Measurements from ENCODE around the gene IL4. TPM values are rescaled to one million over a fixed set of nuclear protein-coding genes. Genes with fewer than 3 reads are reported as not detected.

IL4 gene
- total and polyA plus RNA-seq, 8 donors, result not detected

- Histone ChIP-seq H3K27ac (no peak overlapping the region), H3K9me3 (no peaks in the 10 kb centered on the region), H3K4me3 (no peak overlapping the region), H3K4me1 (no peaks in the 10 kb centered on the region), H3K36me3 (peaks cover 0 to 28% (median 13%) of the 10 kb centered on the region in 3 donors), H3K27me3 (no peaks in the 10 kb centered on the region)
- DNase-seq (no peak), FAIRE-seq (no peak), ATAC-seq (no peak)
- 93% methylated on average over 4 of the region's 4 CpGs for WGBS, 2 donors
- intact Hi-C loops (cut with DNase I), result no loop called here
- no peak for TF ChIP-seq CTCF (IDR thresholded peaks at IDR 0.05)
Measured at GRCh38 chr5:132635873-132636272, 37.9 kb upstream of the IL4 start.

GRCh38 chr5:132637241-132637640, 36.5 kb upstream of the IL4 start:
- Histone ChIP-seq H3K27ac (no peak overlapping the region), H3K36me3 (peaks cover 0 to 41% (median 15%) of the 10 kb centered on the region in 3 donors)
- intact Hi-C loops (cut with DNase I), result no loop called here

GRCh38 chr5:132639706-132640130, 34.1 kb upstream of the IL4 start:
- no peaks in the 10 kb centered on the region for H3K9me3 ChIP-seq
- intact Hi-C loops (cut with DNase I), result no loop called here
- no peak overlapping the region for H3K4me3 ChIP-seq
- no peak for TF ChIP-seq CTCF (IDR thresholded peaks at IDR 0.05)
- peaks cover 0 to 51% (median 15%) of the 10 kb centered on the region in 3 donors for H3K36me3 ChIP-seq
- no peak overlapping the region for H3K27ac ChIP-seq
- 87 to 97% methylated on average over 2 of the region's 2 CpGs for WGBS, 2 donors
- DNase-seq (no peak), FAIRE-seq (no peak), ATAC-seq (no peak)
- no peaks in the 10 kb centered on the region for H3K27me3 ChIP-seq
- H3K4me1 ChIP-seq, result no peaks in the 10 kb centered on the region

More at GRCh38 chr5:132637241-132637640, 36.5 kb upstream of the IL4 start:
- no peak for DNase-seq
- no peaks in the 10 kb centered on the region for H3K27me3 ChIP-seq
- H3K4me3 ChIP-seq, result no peak overlapping the region
- FAIRE-seq, result no peak
- no peaks in the 10 kb centered on the region for H3K4me1 ChIP-seq
- WGBS, 2 donors, result 95 to 100% methylated on average over 4 of the region's 4 CpGs
- no peak for TF ChIP-seq CTCF (IDR thresholded peaks at IDR 0.05)
- ATAC-seq, result no peak
- no peaks in the 10 kb centered on the region for H3K9me3 ChIP-seq

GRCh38 chr5:132640613-132641012, 33.2 kb upstream of the IL4 start:
- intact Hi-C loops (cut with DNase I), result no loop called here
- TF ChIP-seq CTCF (IDR thresholded peaks at IDR 0.05), result no peak
- Histone ChIP-seq H3K27ac (no peak overlapping the region), H3K4me3 (no peak overlapping the region), H3K27me3 (no peaks in the 10 kb centered on the region), H3K9me3 (no peaks in the 10 kb centered on the region), H3K36me3 (peaks cover 0 to 51% (median 15%) of the 10 kb centered on the region in 3 donors), H3K4me1 (no peaks in the 10 kb centered on the region)
- no peak for ATAC-seq
- no peak for FAIRE-seq
- no peak for DNase-seq
- 83 to 84% methylated on average over 4 of the region's 4 CpGs for WGBS, 2 donors

- Histone ChIP-seq H3K4me1 (no peaks in the 10 kb centered on the region), H3K27ac (no peak overlapping the region), H3K9me3 (no peaks in the 10 kb centered on the region), H3K4me3 (no peak overlapping the region), H3K36me3 (peaks cover 0 to 51% (median 15%) of the 10 kb centered on the region in 3 donors), H3K27me3 (no peaks in the 10 kb centered on the region)
- no peak for FAIRE-seq
- DNase-seq, result no peak
- no peak for TF ChIP-seq CTCF (IDR thresholded peaks at IDR 0.05)
- no peak for ATAC-seq
- WGBS, 2 donors, result 96 to 97% methylated on average over 3 of the region's 3 CpGs
- intact Hi-C loops (cut with DNase I), result no loop called here
Measured at GRCh38 chr5:132641241-132641723, 32.5 kb upstream of the IL4 start.

Measured in pancreas (tissue), 10 donors.